Transverse colon (tissue), 4 donors: ENCODE results near the gene PXK.

Experiments
- POLR2AphosphoS5 ChIP-seq, 3 donors: sonication (generic); formaldehyde crosslinking; IDR thresholded peaks; one replicate each; pipeline ENCODE4 v1.6.1; 2016; ENCODE audit warnings: antibody characterized with exemption in 3 of 3
- TF ChIP-seq, protein P1 (sequence below), 5 experiments: fragments of 200-600 bp in 3 of 5; fragments of 450-650 bp in 2 of 5; sonication (generic) in 3 of 5; IDR thresholded peaks; 1 replicate in 2 of 5; 2 replicates in 3 of 5; pipeline ENCODE4 v1.5.1; 2016 to 2017; ENCODE audit warnings: antibody characterized with exemption in 5 of 5, inconsistent platforms in 3 of 5, mild to moderate bottlenecking in 2 of 5, moderate library complexity in 1 of 5

GRCh38 chr3:58466899-58467563 lies 134.3 kb downstream of the PXK start:
- TF ChIP-seq, protein P1, sequence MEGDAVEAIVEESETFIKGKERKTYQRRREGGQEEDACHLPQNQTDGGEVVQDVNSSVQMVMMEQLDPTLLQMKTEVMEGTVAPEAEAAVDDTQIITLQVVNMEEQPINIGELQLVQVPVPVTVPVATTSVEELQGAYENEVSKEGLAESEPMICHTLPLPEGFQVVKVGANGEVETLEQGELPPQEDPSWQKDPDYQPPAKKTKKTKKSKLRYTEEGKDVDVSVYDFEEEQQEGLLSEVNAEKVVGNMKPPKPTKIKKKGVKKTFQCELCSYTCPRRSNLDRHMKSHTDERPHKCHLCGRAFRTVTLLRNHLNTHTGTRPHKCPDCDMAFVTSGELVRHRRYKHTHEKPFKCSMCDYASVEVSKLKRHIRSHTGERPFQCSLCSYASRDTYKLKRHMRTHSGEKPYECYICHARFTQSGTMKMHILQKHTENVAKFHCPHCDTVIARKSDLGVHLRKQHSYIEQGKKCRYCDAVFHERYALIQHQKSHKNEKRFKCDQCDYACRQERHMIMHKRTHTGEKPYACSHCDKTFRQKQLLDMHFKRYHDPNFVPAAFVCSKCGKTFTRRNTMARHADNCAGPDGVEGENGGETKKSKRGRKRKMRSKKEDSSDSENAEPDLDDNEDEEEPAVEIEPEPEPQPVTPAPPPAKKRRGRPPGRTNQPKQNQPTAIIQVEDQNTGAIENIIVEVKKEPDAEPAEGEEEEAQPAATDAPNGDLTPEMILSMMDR (IDR thresholded peaks at IDR 0.05): no peak
- TF ChIP-seq POLR2AphosphoS5 (IDR thresholded peaks at IDR 0.05): no peak
